Lung (tissue), 12 donors: ENCODE data around the gene BLVRA. TPM values are rescaled to one million over a fixed set of nuclear protein-coding genes. Genes with fewer than 3 reads are reported as not detected.

Source experiments
- ATAC-seq: fragments of 200-7000 bp; cut with Tn5 transposase; one replicate; pipeline ENCODE4 v1.9.1; 2020; ENCODE audit warnings: moderate number of reproducible peaks; ENCODE audit not compliant: insufficient read depth, low FRiP score
- DNase-seq, 3 donors: peaks; one replicate each; pipeline ENCODE4 v3.0.0-alpha.2; 2013 to 2017
- H3K27ac ChIP-seq, 2 donors: one replicate each; pipeline ENCODE4 v1.5.1; 2013; ENCODE audit warnings: mild to moderate bottlenecking in 2 of 2, moderate library complexity in 2 of 2, control low read depth in 1 of 2, inconsistent platforms in 1 of 2, low read depth in 1 of 2, low read length in 1 of 2
- H3K27me3 ChIP-seq, 3 donors: one replicate each; pipeline ENCODE4 v1.5.1; 2013; ENCODE audit warnings: low read length in 2 of 3; ENCODE audit not compliant: control insufficient read depth in 3 of 3, insufficient read depth in 3 of 3
- H3K36me3 ChIP-seq, 4 donors: one replicate each; pipeline ENCODE4 v1.5.1; 2013; ENCODE audit warnings: low read length in 4 of 4, mild to moderate bottlenecking in 1 of 4, moderate library complexity in 1 of 4; ENCODE audit not compliant: control insufficient read depth in 4 of 4, insufficient read depth in 4 of 4
- H3K4me1 ChIP-seq, 5 donors: one replicate each; pipeline ENCODE4 v1.5.1; 2013; ENCODE audit warnings: low read length in 5 of 5, mild to moderate bottlenecking in 2 of 5, moderate library complexity in 1 of 5; ENCODE audit not compliant: control insufficient read depth in 5 of 5, insufficient read depth in 5 of 5
- H3K4me3 ChIP-seq: one replicate; pipeline ENCODE4 v1.5.1; 2013; ENCODE audit warnings: mild to moderate bottlenecking, control low read depth, moderate library complexity
- H3K9ac ChIP-seq, 2 donors: one replicate each; pipeline ENCODE4 v1.5.1; 2013; ENCODE audit warnings: low read length in 2 of 2, control low read depth in 1 of 2; ENCODE audit not compliant: insufficient read depth in 1 of 2
- H3K9me3 ChIP-seq, 4 donors: one replicate each; pipeline ENCODE4 v1.5.1; 2013; ENCODE audit warnings: low read length in 3 of 4, mild to moderate bottlenecking in 1 of 4, moderate library complexity in 1 of 4; ENCODE audit not compliant: control insufficient read depth in 4 of 4, insufficient read depth in 3 of 4
- CTCF ChIP-seq: IDR thresholded peaks from 2 replicates; pipeline ENCODE4 v1.5.1; 2012; ENCODE audit warnings: mild to moderate bottlenecking; ENCODE audit errors: control extremely low read depth, extremely low read depth
- WGBS, 2 donors: extraction: QIAGEN DNeasy Blood & Tissue Kit; methylation state at CpG; one replicate each; pipeline ENCODE4 v1.1.7; 2013; 5-methylcytosine and 5-hydroxymethylcytosine counted together
- polyA plus RNA-seq, 2 donors: library from polyadenylated mRNA; stranded (reverse); fragments of 200-250 nt; gene quantifications; one replicate each; pipeline ENCODE4 v1.2.1, GENCODE V29; 2013
- total RNA-seq, 2 donors: library from RNA; depleted of rRNA in 1 of 2; stranded (reverse); fragments of >200 nt in 1 of 2; gene quantifications; one replicate each; pipeline ENCODE4 v1.2.1, GENCODE V29; 2014 to 2021
- donor health status: control.
- donor health status: control.
- donor health status: Bipolar disorder and iron deficiency.
- donor health status: healthy.
- donor health status: DM: yes; HTN: yes; CAD: no.

BLVRA gene
- total and polyA plus RNA-seq, 4 donors: 25.9 to 143 (median 97.1) TPM

- no peak for TF ChIP-seq CTCF
- ATAC-seq: no peak
- no peaks in the 10 kb centered on the region for H3K27me3 ChIP-seq
- 73 to 82% methylated on average over 4 of the region's 4 CpGs for WGBS, 2 donors
- peaks cover 0 to 26% (median 6%) of the 10 kb centered on the region in 5 donors for H3K4me1 ChIP-seq
- no peaks in the 10 kb centered on the region for H3K9me3 ChIP-seq
- H3K27ac ChIP-seq: no peak overlapping the region
- no peak for DNase-seq
- H3K36me3 ChIP-seq: peaks cover 0 to 5% (median 0%) of the 10 kb centered on the region in 4 donors
- H3K9ac ChIP-seq: no peak overlapping the region
- H3K4me3 ChIP-seq: no peak overlapping the region
These were observed 32.0 kb upstream of the BLVRA start for GRCh38 chr7:43726466-43726865.

- Histone ChIP-seq H3K36me3 (peaks cover 0 to 5% (median 0%) of the 10 kb centered on the region in 4 donors), H3K4me1 (peaks cover 0 to 25% (median 6%) of the 10 kb centered on the region in 5 donors), H3K4me3 (no peak overlapping the region), H3K27ac (no peak overlapping the region), H3K27me3 (no peaks in the 10 kb centered on the region), H3K9me3 (no peaks in the 10 kb centered on the region), H3K9ac (no peak overlapping the region)
- WGBS, 2 donors: 91 to 98% methylated on average over 5 of the region's 5 CpGs
- DNase-seq: no peak
- TF ChIP-seq CTCF: no peak
- ATAC-seq: no peak
These were observed 31.5 kb upstream of the BLVRA start for GRCh38 chr7:43727003-43727402.

- no peak for DNase-seq
- H3K27ac ChIP-seq: no peak overlapping the region
- no peak for ATAC-seq
- H3K4me3 ChIP-seq: no peak overlapping the region
- no peak for TF ChIP-seq CTCF
- 80 to 88% methylated on average over 1 of the region's 1 CpG for WGBS, 2 donors
- no peak overlapping the region for H3K9ac ChIP-seq
- H3K9me3 ChIP-seq: no peaks in the 10 kb centered on the region
- H3K4me1 ChIP-seq: peaks cover 0 to 25% (median 6%) of the 10 kb centered on the region in 5 donors
- H3K36me3 ChIP-seq: peaks cover 0 to 5% (median 0%) of the 10 kb centered on the region in 4 donors
- H3K27me3 ChIP-seq: no peaks in the 10 kb centered on the region
These were observed 31.0 kb upstream of the BLVRA start for GRCh38 chr7:43727494-43727893.
